GM18951 (cell line): ENCODE data around the gene SCAI.
"Not testable (repeated sequence)": the region's sequence is repeated elsewhere in the genome, so short reads cannot be mapped to it uniquely, and the experiment has no call there.

Experiments
- POLR2A ChIP-seq: IDR thresholded peaks from 4 replicates; pipeline ENCODE4 v1.6.1; 2011; ENCODE audit warnings: mild to moderate bottlenecking; ENCODE audit not compliant: insufficient read length, insufficient read depth; ENCODE audit errors: extremely low read depth
- in situ Hi-C: fragments of 300-500 bp; cut with MboI; formaldehyde crosslinking; loops from one replicate; pipeline ENCODE4 v1.12.0; 2022; ENCODE audit warnings: low sequenced_read_pairs, mixed read lengths, inconsistent platforms; ENCODE audit not compliant: unreplicated experiment

SCAI gene

GRCh38 chr9:125140576-125140975, 2.8 kb downstream of the SCAI start:
- no peak for TF ChIP-seq POLR2A
- in situ Hi-C loops = loop anchor here (10.0 kb wide), 1 partner anchor 366 kb away; the partner anchor contains the start of genes NR6A1 and OLFML2A

GRCh38 chr9:125137200-125137599, 6.1 kb downstream of the SCAI start:
- no peak for TF ChIP-seq POLR2A
- in situ Hi-C loops = no loop called here

GRCh38 chr9:125134976-125135375, 8.4 kb downstream of the SCAI start:
- in situ Hi-C loops = no loop called here
- TF ChIP-seq POLR2A = no peak

GRCh38 chr9:125133403-125134329, 9.7 kb downstream of the SCAI start:
- in situ Hi-C loops = no loop called here
- TF ChIP-seq POLR2A = no peak

- in situ Hi-C loops = no loop called here
- TF ChIP-seq POLR2A = no peak
Observed at GRCh38 chr9:125131778-125132177, 11.6 kb downstream of the SCAI start.

GRCh38 chr9:125126019-125126746, 17.1 kb downstream of the SCAI start:
- no peak for TF ChIP-seq POLR2A
- in situ Hi-C loops = no loop called here

- in situ Hi-C loops = no loop called here
- TF ChIP-seq POLR2A = no peak
Observed at GRCh38 chr9:125125523-125125922, 17.8 kb downstream of the SCAI start.

- TF ChIP-seq POLR2A = no peak
- in situ Hi-C loops = no loop called here
Observed at GRCh38 chr9:125121146-125121545, 22.2 kb downstream of the SCAI start.

GRCh38 chr9:125119643-125120286, 23.6 kb downstream of the SCAI start:
- in situ Hi-C loops = no loop called here
- TF ChIP-seq POLR2A = no peak

GRCh38 chr9:125118696-125119095, 24.6 kb downstream of the SCAI start:
- in situ Hi-C loops = not testable (repeated sequence)

GRCh38 chr9:125114503-125114902, 28.8 kb downstream of the SCAI start:
- in situ Hi-C loops = loop anchor here (5.0 kb wide), 1 partner anchor 72 kb away; no protein-coding TSS in a partner anchor

- no peak for TF ChIP-seq POLR2A
- in situ Hi-C loops = loop anchor here (5.0 kb wide), 1 partner anchor 68 kb away; no protein-coding TSS in a partner anchor
Observed at GRCh38 chr9:125110464-125110863, 32.9 kb downstream of the SCAI start.

- in situ Hi-C loops = not testable (repeated sequence)
Observed at GRCh38 chr9:125108541-125108940, 34.8 kb downstream of the SCAI start.
